Fibroblast of skin of abdomen (primary cell): Measurements from ENCODE around the gene EMILIN3.

Source experiments
- DNase-seq: peaks from one replicate; pipeline ENCODE4 v3.0.0-alpha.2; 2013

Gene EMILIN3

DNA sequence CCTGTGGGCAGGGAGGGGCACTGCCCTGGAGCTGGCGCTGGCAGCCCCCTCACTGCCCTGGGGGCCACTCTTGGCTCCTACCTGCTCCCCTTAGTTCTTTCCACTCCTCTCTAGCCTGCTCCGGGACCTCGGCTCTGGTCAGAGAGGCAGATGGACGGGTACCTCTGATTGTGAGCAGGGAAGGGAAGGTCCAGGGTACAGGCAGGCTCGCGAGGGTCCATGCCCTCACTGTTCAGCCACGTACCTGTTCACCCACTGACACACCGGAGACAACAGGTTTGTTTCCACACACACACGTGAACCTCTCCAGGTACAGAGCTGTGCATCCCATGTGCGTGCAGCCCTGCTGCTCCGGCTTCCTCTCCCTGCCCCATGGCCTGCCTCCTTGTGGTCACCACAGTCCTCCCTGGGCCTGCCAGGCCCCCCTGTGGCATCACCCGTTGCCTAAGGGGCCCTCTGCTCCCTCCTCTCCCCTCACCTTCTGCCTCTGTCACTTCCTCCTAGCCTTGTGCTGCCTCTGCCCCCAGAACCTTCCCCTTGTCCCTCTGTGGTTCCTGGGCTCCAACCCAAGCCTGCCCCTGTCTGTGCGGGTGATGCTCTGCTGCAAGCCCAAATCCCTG, 2.3 kb downstream of the EMILIN3 start:
- DNase-seq = no peak

DNA sequence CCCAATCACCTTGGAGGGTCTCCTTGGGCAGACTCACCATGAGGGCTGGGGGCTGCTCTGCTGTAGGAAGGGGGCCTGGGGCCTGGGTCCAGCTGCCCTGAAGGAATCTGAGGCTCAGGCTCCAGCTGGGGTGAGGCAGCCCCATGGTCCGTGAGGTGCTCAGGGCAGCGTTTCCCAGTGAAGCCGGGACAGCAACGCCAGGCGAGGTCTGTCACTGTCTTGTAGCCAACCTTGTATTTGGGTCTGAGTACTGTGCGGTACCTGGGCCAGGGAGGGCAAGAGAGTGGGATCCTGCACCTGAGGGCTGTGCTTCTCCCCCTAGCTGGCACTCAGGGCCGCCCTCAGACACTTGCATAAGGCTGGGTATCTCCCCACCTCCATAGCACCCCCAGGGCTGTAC, 3.0 kb downstream of the EMILIN3 start:
- DNase-seq = no peak

- no peak for DNase-seq
These were observed 3.9 kb downstream of the EMILIN3 start for GRCh38 chr20:41362748-41363140.

DNA sequence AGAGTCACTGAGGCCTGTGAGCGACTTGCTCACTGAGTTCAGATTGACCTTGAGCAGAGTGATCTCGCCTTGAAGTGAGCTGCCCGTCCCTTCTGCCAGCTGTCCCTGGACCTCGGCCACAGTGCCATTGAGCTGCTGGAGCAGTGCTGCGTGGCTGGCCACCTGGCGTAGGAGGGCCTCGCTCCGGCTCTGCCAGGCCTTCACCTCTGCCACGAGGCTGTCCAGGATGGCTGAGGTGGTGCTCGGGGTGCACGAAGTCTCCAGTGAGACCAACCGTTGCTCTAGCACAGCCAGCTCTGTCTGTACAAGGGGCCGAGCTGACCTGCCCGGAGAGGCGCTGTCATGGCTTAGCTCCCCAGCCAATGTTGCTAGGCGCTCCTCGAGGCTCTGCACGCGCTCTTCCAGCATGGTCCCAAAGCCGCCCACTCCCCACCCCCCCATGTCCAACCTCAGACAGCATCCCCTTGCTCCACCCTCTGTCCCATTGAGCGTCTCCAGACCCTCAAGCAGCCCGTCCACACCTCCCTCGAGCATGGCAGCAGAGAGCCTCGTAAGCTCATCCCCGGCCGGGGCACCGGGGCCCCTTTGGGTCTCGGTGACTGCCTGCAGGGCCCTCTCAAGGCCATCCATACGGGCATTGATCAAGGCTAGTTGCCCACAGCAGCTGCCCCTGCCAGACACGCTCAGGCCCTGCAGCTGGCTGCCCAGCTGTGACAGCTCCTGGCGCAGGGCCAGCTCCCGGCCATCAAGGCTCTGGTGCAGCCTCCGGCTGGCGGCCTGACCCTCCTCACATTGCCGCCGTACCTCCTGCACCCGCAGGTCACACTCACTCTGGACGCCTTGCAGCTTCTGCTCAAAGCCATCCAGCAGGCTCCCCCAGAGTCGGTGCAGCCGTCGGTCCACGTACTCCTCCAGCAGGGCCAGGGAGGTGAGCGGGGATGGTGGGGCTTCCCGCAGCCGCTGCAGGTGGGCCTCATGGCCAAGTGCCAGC, 4.6 kb downstream of the EMILIN3 start:
- DNase-seq = no peak

DNA sequence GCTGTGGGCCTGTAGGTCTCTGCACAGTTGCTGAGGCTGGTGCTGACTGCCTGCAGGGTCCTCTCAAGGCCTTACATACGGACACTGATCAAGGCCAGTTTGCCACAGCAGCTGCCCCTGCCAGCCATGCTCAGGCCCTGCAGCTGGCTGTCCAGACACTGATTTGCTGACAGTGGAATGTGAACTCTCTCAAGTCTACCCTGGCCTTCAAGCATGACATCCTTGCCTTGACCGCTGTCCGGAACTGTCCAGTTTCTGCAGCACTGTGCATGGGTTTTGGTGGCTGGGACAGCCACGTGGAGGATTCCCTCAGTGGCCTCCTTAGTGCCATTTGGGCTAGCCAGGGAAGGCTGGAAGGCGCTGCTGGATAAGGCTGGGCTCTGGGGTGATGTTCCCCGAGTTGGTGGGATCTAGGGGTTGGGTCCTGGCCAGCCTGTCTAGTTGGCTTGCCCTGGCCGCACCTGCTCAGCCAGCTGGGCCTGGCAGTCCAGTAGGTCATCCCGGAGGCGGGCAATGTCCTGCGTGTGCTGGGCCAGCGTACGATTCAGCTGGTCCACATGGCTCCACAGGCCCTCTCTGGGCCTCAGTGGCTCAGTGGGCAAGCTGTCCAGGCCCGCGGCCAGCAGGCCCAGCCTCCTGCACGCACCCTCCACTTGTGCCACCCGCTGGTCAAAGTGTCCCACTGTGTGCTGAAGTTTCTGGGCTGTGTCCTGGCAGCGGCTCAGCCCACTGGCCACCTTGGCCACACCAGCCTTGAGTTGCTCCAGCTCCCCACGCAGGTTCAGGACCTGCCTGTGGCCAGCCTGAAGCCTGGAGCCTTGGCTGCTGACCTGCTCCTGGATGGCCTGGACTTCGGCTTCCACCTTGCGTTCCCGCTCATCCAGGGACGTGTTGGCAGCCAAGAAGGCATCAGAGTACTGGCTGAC, 5.5 kb downstream of the EMILIN3 start:
- DNase-seq = no peak

DNA sequence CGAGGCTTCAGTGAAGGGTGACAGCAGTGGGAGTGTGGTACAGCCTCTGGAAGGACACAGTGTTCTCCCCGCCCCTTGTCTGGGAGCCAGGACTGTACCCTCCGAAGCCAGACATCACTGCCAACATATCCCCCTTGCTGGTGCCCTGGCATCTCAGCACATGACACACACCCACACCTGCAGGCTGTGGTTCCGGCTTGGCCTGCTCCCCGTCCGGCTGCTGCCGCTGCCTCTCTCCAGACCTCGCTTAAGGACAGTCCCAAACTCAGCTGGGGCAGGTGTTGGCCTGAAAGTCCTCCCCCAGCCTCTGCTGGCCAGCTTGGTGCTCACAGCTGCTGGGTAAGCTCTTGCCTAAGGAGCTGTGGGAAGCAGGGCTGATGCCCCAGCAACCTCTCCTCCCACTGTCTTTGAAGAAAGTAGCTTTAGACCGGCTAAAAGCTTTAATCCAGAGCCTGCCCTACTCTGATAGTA, 7.0 kb downstream of the EMILIN3 start:
- no peak for DNase-seq

GRCh38 chr20:41358717-41359116, 7.9 kb downstream of the EMILIN3 start:
- no peak for DNase-seq

DNA sequence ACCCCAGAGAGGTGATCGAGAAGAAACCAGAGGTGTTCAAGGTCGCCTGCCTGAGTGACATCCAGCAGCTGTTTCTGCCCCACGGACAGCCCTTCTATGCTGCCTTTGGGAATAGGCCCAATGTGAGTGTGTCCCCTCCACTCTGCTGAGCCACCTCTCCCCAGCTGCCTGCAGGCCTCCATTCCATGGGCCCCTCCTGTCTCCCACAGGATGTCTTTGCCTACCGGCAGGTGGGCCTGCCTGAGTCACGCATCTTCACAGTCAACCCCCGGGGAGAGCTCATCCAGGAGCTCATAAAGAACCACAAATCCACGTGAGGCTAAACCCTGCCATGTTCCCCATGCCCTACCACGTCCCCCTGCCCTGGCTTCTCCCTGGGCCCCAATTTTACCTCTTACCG, 8.4 kb downstream of the EMILIN3 start:
- DNase-seq = no peak

GRCh38 chr20:41357424-41358163, 9.0 kb downstream of the EMILIN3 start:
- DNase-seq = no peak

GRCh38 chr20:41356951-41357350, 9.7 kb downstream of the EMILIN3 start:
- no peak for DNase-seq

DNA sequence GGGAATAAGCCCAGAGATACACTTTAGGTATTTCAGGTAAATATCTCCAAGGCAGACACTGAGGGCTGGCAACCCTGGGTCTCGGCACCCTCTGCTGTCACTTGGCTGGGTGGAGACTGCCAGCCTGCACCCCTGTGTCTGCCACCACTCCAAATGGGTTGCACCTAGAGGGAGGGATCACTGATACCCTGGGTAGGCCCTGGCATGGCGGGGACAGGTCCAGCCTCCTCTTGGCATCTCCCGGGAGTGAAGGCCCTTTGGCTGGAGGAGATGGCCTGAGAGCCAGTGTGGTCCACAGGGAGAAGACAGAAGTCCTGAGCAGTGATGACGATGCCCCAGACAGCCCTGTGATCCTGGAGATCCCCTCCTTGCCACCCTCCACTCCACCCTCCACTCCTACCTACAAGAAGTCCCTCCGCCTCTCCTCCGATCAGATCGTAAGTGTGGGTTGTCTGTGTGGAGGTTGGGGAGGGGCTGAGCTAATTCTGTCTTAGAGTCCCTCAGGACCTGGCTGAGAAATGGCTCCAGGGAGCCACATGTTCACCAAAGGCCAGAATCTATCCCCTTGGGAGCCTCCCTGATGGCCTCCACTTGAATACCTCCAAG, 10.9 kb downstream of the EMILIN3 start:
- DNase-seq = no peak

GRCh38 chr20:41355192-41355591, 11.4 kb downstream of the EMILIN3 start:
- DNase-seq = no peak

GRCh38 chr20:41353530-41353929, 13.1 kb downstream of the EMILIN3 start:
- DNase-seq = no peak

DNA sequence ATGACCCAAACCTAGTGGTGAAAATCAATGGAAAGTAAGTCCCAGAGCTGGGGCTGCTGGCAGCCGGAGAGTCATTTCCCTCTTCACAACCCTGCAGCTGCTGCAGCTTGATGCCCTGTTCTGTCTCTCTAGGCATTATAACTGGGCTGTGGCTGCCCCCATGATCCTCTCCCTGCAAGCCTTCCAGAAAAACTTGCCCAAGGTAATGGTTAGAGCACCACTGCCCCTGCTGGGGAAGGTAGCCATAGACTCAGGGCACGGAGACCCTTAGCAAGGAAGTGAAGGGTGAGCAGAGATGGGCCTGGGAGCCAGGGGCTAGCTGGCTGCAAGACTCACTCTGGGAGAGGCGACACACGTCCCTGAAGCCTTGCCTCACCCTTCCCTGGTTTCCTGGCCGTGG, 14.0 kb downstream of the EMILIN3 start:
- no peak for DNase-seq

GRCh38 chr20:41352106-41352505, 14.5 kb downstream of the EMILIN3 start:
- no peak for DNase-seq

- DNase-seq = no peak
These were observed 16.1 kb downstream of the EMILIN3 start for GRCh38 chr20:41350408-41350962.

GRCh38 chr20:41349943-41350342, 16.7 kb downstream of the EMILIN3 start:
- DNase-seq = no peak

- no peak for DNase-seq
These were observed 17.4 kb downstream of the EMILIN3 start for GRCh38 chr20:41349266-41349665.

DNA sequence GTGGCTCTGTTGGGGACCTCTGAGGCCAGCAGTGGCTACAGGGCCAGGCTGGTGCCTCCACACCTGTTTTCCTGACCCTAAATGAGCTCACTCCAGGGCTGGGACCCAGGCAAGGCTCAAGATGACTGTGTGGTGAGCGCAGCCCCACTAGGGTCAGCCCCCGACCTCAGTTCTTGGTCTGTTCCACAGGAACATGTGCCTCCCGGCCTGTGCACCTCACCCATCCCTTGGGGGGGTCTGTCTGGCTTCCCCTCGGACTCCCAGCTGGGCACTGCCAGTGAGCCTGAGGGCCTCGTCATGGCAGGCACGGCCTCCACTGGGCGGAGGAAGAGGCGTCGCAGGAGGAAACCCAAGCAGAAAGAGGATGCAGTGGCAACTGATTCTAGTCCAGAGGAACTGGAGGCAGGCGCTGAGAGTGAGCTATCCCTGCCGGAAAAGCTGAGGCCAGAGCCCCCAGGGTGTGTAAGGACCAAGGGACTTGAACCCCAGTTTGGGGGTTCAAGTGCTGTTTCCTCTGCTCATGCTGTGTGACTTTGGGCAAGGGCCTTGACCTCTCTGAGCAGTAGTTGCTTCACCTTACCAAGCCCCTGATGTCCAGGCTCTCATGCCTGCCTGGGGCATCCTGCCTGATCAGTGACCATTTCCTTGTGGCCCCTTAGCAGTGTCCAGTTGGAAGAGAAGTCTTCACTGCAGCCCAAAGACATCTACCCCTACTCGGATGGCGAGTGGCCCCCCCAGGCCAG, 18.0 kb downstream of the EMILIN3 start:
- DNase-seq = no peak
